GM12878 (cell line): ENCODE measurements around the gene DNAH9. TPM values are rescaled to one million over a fixed set of nuclear protein-coding genes. Genes with fewer than 3 reads are reported as not detected.

Experiments
- ATAC-seq: fragments of 200-7000 bp; cut with Tn5 transposase; 3 replicates; pipeline ENCODE4 v1.9.1; 2020; ENCODE audit warnings: mild to moderate bottlenecking, moderate library complexity
- BruUV-seq: library from RNA; stranded (reverse); fragments of 400-500 nt; replicated peaks from 2 replicates; lab custom pipeline; 2021; lab: Mats Ljungman, UMichigan
- CTCF ChIA-PET: fragments of 300-600 bp; sonication (Branson Sonifier 250); formaldehyde crosslinking; extraction: SDS; loops from one replicate; lab custom pipeline; 2021; ENCODE audit warnings: inconsistent platforms; lab: Yijun Ruan, JAX
- POLR2A ChIA-PET: fragments of 350-600 bp; formaldehyde crosslinking; extraction: SDS; loops from one replicate; lab custom pipeline; 2021; ENCODE audit warnings: inconsistent platforms; lab: Charles Lee
- RAD21 ChIA-PET: fragments of 300-600 bp; sonication (Branson Sonifier 250); formaldehyde crosslinking; loops from one replicate; lab custom pipeline; 2023; ENCODE audit warnings: antibody characterized with exemption; ENCODE audit not compliant: unreplicated experiment; lab: Charles Lee
- SMC1A ChIA-PET: fragments of 300-600 bp; sonication (Branson Sonifier 250); formaldehyde crosslinking; loops from one replicate; lab custom pipeline; 2023; ENCODE audit not compliant: unreplicated experiment, uncharacterized antibody; lab: Charles Lee
- DNase-seq: peaks from one replicate; pipeline ENCODE4 v3.0.0-alpha.2; 2011; ENCODE audit warnings: low read depth, low spot score
- FAIRE-seq: peaks from 3 replicates; lab custom pipeline; 2011; peaks lifted over from hg19 to GRCh38; lab: Jason Lieb, UNC
- H2AFZ ChIP-seq: 2 replicates; pipeline ENCODE4 v1.6.0; 2011; ENCODE audit warnings: low read depth, low read length, control low read depth; ENCODE audit not compliant: control insufficient read depth
- H3K27ac ChIP-seq: 2 replicates; pipeline ENCODE4 v1.5.1; 2011; ENCODE audit warnings: control low read depth; ENCODE audit not compliant: control insufficient read depth, insufficient read depth
- H3K27me3 ChIP-seq, 2 experiments: replicated peaks in 1 of 2; 2 replicates each; pipeline versions ENCODE4 v1.6.0 to v1.6.1; 2011; ENCODE audit warnings: low read length in 1 of 2; ENCODE audit not compliant: control insufficient read depth in 2 of 2, insufficient read depth in 2 of 2
- H3K36me3 ChIP-seq, 2 experiments: 2 replicates each; pipeline ENCODE4 v1.5.1; 2011; ENCODE audit warnings: low read length in 1 of 2; ENCODE audit not compliant: control insufficient read depth in 2 of 2, insufficient read depth in 2 of 2
- H3K4me1 ChIP-seq: 2 replicates; pipeline ENCODE4 v1.6.1; 2011; ENCODE audit warnings: mild to moderate bottlenecking, low read length, moderate library complexity, mixed read lengths; ENCODE audit not compliant: control insufficient read depth, insufficient read depth
- H3K4me2 ChIP-seq: 2 replicates; pipeline ENCODE4 v1.6.0; 2011; ENCODE audit warnings: control low read depth; ENCODE audit not compliant: control insufficient read depth, insufficient read depth
- H3K4me3 ChIP-seq: fragments of 200-600 bp; sonication (generic); 2 replicates; pipeline ENCODE4 v1.5.1; 2016
- H3K79me2 ChIP-seq: 2 replicates; pipeline ENCODE4 v1.6.0; 2011; ENCODE audit warnings: low read length; ENCODE audit not compliant: control insufficient read depth, insufficient read depth
- H3K9ac ChIP-seq: 2 replicates; pipeline ENCODE4 v1.8.0; 2011; ENCODE audit warnings: low read length, control low read depth, mixed read lengths; ENCODE audit not compliant: control insufficient read depth, insufficient read depth
- H3K9me3 ChIP-seq: replicated peaks from 3 replicates; pipeline ENCODE4 v1.5.1; 2011; ENCODE audit warnings: mild to moderate bottlenecking, low read length; ENCODE audit not compliant: control insufficient read depth, insufficient read depth
- H4K20me1 ChIP-seq: 2 replicates; pipeline ENCODE4 v1.6.0; 2011; ENCODE audit not compliant: control insufficient read depth, insufficient read depth
- ASH2L ChIP-seq: fragments of 300-600, 200-600 bp; sonication (generic); IDR thresholded peaks from 2 replicates; pipeline ENCODE4 v1.6.1; 2017; ENCODE audit warnings: low read depth, mild to moderate bottlenecking, borderline replicate concordance
- ATF7 ChIP-seq: fragments of 450-650 bp; IDR thresholded peaks from 2 replicates; pipeline ENCODE4 v1.6.1; 2016; ENCODE audit warnings: low read depth, mild to moderate bottlenecking
- CHD2 ChIP-seq: IDR thresholded peaks from 2 replicates; pipeline ENCODE4 v1.6.1; 2011; ENCODE audit warnings: low read depth, low read length, improper control_type of control experiment, borderline replicate concordance
- DPF2 ChIP-seq: fragments of 450-650 bp; IDR thresholded peaks from 2 replicates; pipeline ENCODE4 v1.6.1; 2017; ENCODE audit warnings: mild to moderate bottlenecking
- EP300 ChIP-seq, 2 experiments: fragments of 150-350 bp in 1 of 2; IDR thresholded peaks; 2 replicates each; pipeline ENCODE4 v1.6.1; 2011 to 2012; ENCODE audit warnings: low read depth in 2 of 2, low read length in 2 of 2, borderline replicate concordance in 1 of 2, improper control_type of control experiment in 1 of 2, inconsistent platforms in 1 of 2; ENCODE audit not compliant: control insufficient read depth in 1 of 2
- HDAC2 ChIP-seq: fragments of 200-600 bp; sonication (generic); IDR thresholded peaks from 2 replicates; pipeline ENCODE4 v1.6.1; 2017
- KAT2A ChIP-seq: conservative IDR thresholded peaks from 2 replicates; pipeline ENCODE4 v1.6.1; 2011; ENCODE audit warnings: low read depth, low read length; ENCODE audit not compliant: control insufficient read depth
- MXI1 ChIP-seq: fragments of 150-350 bp; IDR thresholded peaks from 2 replicates; pipeline ENCODE4 v1.6.1; 2011; ENCODE audit warnings: low read depth, mild to moderate bottlenecking, inconsistent platforms, low read length, improper control_type of control experiment
- POLR2A ChIP-seq: IDR thresholded peaks from 2 replicates; pipeline ENCODE4 v1.6.1; 2011; ENCODE audit warnings: low read depth, mild to moderate bottlenecking, low read length
- ZNF217 ChIP-seq: fragments of 450-650 bp; IDR thresholded peaks from 2 replicates; pipeline ENCODE4 v1.6.1; 2017; ENCODE audit warnings: antibody characterized with exemption, mild to moderate bottlenecking
- ZNF384 ChIP-seq: IDR thresholded peaks from 2 replicates; pipeline ENCODE4 v1.6.1; 2012; ENCODE audit warnings: low read depth, mild to moderate bottlenecking, low read length, improper control_type of control experiment, borderline replicate concordance
- WGBS: methylation state at CpG from one replicate; pipeline ENCODE4 v1.1.6; 2016; ENCODE audit warnings: low lambda C conversion rate; ENCODE audit not compliant: insufficient replicate concordance, insufficient coverage; ENCODE audit errors: missing lambda C conversion rate; 5-methylcytosine and 5-hydroxymethylcytosine counted together
- in situ Hi-C: fragments of 300-500 bp; cut with MboI; formaldehyde crosslinking; loops from 9 replicates; pipeline ENCODE4 v1.14.3; 2018; ENCODE audit warnings: mixed read lengths
- intact Hi-C: fragments of 100-400 bp; cut with micrococcal nuclease; formaldehyde crosslinking; loops from one replicate; pipeline ENCODE4 v1.14.2; 2022; ENCODE audit not compliant: unreplicated experiment
- polyA plus RNA-seq, 11 experiments: library from polyadenylated mRNA; depleted of rRNA in 4 of 11; unstranded in 6 of 11; stranded (reverse) in 5 of 11; fragments of >200 nt; fragmentation: Nextera tagmentation in 4 of 11; fragmentation: Illumina TruSeq in 1 of 11; extraction: Ambion mirVana in 4 of 11; extraction: Trizol in 1 of 11; gene quantifications; 1 replicate in 1 of 11; 2 replicates in 10 of 11; pipeline versions ENCODE4 v1.2.1 to v1.2.3, GENCODE V29; 2011 to 2016; ENCODE audit warnings: inconsistent platforms in 2 of 11, missing spikeins in 2 of 11, low read depth in 1 of 11
- total RNA-seq, 4 experiments: library from RNA; depleted of rRNA in 3 of 4; stranded (reverse); fragments of >200 nt in 3 of 4; fragmentation: Illumina TruSeq in 1 of 4; extraction: Trizol in 1 of 4; gene quantifications; 2 replicates each; pipeline versions ENCODE4 v1.2.1 to v1.2.3, GENCODE V29; 2013 to 2021
- TF ChIP-seq, protein P1 (sequence below): fragments of 450-650 bp; formaldehyde crosslinking; IDR thresholded peaks from 2 replicates; pipeline ENCODE4 v1.4.0; 2022; ENCODE audit warnings: mild to moderate bottlenecking, moderate library complexity
- TF ChIP-seq, protein P2 (sequence below): fragments of 450-650 bp; IDR thresholded peaks from 2 replicates; pipeline ENCODE4 v1.6.1; 2017; ENCODE audit warnings: mild to moderate bottlenecking, moderate library complexity
- TF ChIP-seq, protein P3 (sequence below): fragments of 450-650 bp; IDR thresholded peaks from 2 replicates; pipeline ENCODE4 v1.6.1; 2014; ENCODE audit warnings: mild to moderate bottlenecking
- TF ChIP-seq, protein P4 (sequence below): fragments of 450-650 bp; IDR thresholded peaks from 2 replicates; pipeline ENCODE4 v1.6.1; 2017; ENCODE audit warnings: low read depth, mild to moderate bottlenecking, moderate library complexity

The DNAH9 gene
- total and polyA plus RNA-seq, 10 of the 15 experiments (the other 5 are each of a cell fraction or from before 2014, with no cell fraction given): 0.10 to 0.40 (median 0.19) TPM; not detected in 7

DNA sequence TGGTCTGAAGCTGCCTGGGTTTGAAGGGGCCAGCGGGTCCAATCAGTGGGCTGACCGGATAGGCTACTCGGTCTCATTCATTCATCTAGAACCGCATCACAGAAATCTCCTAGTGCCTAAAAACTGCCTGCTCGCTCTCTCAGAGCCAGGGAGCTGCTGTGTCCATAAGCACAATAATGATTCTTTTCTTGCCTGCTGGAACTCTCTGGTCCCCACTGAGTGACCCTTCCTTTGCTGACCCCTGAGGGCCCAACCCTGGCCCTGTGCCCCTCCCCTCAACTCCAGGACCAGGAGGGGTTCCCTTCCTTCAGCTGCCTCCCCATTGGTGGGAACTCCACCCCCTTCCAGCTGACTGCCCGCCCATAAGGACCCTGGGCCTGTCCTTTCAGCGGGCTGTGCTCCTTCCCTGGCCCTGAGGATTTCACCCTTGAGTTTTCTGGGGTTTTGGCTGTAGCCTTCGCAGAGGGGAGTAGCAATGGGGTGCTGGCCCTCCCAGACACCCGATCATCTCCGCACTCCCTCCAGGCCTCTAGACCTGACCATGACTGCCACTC, 39.5 kb upstream of the DNAH9 start:
- FAIRE-seq (no peak), DNase-seq (no peak), ATAC-seq (no peak)
- Histone ChIP-seq H3K9ac (no peak overlapping the region), H4K20me1 (no peaks in the 10 kb centered on the region), H3K4me2 (no peak overlapping the region), H2AFZ (no peak overlapping the region), H3K9me3 (no peaks in the 10 kb centered on the region; the same call in 2 of the 3 replicates), H3K4me1 (no peaks in the 10 kb centered on the region), H3K27ac (no peak overlapping the region), H3K79me2 (no peaks in the 10 kb centered on the region), H3K36me3 (no peaks in the 10 kb centered on the region), H3K27me3 (no peaks in the 10 kb centered on the region), H3K4me3 (no peak overlapping the region)
- intact Hi-C loops (no loop called here), in situ Hi-C loops (no loop called here)
- BruUV-seq: no TSS peak
- POLR2A ChIA-PET: no interaction called here
- WGBS: 32% methylated on average over 10 of the region's 10 CpGs
- RAD21 ChIA-PET: no interaction called here
- CTCF ChIA-PET: no interaction called here
- SMC1A ChIA-PET: no interaction called here
- no peak for TF ChIP-seq HDAC2
- TF ChIP-seq POLR2A: no peak
- TF ChIP-seq, protein P1, sequence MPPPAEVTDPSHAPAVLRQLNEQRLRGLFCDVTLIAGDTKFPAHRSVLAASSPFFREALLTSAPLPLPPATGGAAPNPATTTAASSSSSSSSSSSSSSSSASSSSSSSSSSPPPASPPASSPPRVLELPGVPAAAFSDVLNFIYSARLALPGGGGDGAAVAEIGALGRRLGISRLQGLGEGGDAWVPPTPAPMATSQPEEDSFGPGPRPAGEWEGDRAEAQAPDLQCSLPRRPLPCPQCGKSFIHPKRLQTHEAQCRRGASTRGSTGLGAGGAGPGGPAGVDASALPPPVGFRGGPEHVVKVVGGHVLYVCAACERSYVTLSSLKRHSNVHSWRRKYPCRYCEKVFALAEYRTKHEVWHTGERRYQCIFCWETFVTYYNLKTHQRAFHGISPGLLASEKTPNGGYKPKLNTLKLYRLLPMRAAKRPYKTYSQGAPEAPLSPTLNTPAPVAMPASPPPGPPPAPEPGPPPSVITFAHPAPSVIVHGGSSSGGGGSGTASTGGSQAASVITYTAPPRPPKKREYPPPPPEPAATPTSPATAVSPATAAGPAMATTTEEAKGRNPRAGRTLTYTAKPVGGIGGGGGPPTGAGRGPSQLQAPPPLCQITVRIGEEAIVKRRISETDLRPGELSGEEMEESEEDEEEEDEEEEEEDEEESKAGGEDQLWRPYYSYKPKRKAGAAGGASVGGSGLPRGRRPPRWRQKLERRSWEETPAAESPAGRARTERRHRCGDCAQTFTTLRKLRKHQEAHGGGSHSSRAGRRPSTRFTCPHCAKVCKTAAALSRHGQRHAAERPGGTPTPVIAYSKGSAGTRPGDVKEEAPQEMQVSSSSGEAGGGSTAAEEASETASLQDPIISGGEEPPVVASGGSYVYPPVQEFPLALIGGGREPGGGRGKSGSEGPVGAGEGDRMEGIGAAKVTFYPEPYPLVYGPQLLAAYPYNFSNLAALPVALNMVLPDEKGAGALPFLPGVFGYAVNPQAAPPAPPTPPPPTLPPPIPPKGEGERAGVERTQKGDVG: no peak
- no peak for TF ChIP-seq EP300 (IDR thresholded peaks at IDR 0.05; ENCODE audit: borderline replicate concordance in 1 of 2, control insufficient read depth in 1 of 2, low read depth in 2 of 2, low read length in 2 of 2)
- TF ChIP-seq DPF2: no peak
- TF ChIP-seq CHD2: no peak
- TF ChIP-seq, protein P2, sequence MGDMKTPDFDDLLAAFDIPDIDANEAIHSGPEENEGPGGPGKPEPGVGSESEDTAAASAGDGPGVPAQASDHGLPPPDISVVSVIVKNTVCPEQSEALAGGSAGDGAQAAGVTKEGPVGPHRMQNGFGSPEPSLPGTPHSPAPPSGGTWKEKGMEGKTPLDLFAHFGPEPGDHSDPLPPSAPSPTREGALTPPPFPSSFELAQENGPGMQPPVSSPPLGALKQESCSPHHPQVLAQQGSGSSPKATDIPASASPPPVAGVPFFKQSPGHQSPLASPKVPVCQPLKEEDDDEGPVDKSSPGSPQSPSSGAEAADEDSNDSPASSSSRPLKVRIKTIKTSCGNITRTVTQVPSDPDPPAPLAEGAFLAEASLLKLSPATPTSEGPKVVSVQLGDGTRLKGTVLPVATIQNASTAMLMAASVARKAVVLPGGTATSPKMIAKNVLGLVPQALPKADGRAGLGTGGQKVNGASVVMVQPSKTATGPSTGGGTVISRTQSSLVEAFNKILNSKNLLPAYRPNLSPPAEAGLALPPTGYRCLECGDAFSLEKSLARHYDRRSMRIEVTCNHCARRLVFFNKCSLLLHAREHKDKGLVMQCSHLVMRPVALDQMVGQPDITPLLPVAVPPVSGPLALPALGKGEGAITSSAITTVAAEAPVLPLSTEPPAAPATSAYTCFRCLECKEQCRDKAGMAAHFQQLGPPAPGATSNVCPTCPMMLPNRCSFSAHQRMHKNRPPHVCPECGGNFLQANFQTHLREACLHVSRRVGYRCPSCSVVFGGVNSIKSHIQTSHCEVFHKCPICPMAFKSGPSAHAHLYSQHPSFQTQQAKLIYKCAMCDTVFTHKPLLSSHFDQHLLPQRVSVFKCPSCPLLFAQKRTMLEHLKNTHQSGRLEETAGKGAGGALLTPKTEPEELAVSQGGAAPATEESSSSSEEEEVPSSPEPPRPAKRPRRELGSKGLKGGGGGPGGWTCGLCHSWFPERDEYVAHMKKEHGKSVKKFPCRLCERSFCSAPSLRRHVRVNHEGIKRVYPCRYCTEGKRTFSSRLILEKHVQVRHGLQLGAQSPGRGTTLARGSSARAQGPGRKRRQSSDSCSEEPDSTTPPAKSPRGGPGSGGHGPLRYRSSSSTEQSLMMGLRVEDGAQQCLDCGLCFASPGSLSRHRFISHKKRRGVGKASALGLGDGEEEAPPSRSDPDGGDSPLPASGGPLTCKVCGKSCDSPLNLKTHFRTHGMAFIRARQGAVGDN: no peak
- no peak for TF ChIP-seq ZNF384
- TF ChIP-seq, protein P3, sequence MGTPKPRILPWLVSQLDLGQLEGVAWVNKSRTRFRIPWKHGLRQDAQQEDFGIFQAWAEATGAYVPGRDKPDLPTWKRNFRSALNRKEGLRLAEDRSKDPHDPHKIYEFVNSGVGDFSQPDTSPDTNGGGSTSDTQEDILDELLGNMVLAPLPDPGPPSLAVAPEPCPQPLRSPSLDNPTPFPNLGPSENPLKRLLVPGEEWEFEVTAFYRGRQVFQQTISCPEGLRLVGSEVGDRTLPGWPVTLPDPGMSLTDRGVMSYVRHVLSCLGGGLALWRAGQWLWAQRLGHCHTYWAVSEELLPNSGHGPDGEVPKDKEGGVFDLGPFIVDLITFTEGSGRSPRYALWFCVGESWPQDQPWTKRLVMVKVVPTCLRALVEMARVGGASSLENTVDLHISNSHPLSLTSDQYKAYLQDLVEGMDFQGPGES: no peak
- no peak for TF ChIP-seq KAT2A
- TF ChIP-seq ATF7: no peak
- no peak for TF ChIP-seq ASH2L
- TF ChIP-seq, protein P4, sequence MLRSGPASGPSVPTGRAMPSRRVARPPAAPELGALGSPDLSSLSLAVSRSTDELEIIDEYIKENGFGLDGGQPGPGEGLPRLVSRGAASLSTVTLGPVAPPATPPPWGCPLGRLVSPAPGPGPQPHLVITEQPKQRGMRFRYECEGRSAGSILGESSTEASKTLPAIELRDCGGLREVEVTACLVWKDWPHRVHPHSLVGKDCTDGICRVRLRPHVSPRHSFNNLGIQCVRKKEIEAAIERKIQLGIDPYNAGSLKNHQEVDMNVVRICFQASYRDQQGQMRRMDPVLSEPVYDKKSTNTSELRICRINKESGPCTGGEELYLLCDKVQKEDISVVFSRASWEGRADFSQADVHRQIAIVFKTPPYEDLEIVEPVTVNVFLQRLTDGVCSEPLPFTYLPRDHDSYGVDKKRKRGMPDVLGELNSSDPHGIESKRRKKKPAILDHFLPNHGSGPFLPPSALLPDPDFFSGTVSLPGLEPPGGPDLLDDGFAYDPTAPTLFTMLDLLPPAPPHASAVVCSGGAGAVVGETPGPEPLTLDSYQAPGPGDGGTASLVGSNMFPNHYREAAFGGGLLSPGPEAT: no peak
- no peak for TF ChIP-seq MXI1
- no peak for TF ChIP-seq ZNF217
